GM23338 (cell line): ENCODE measurements around the gene CLPSL2. TPM values are rescaled to one million over a fixed set of nuclear protein-coding genes. Genes with fewer than 3 reads are reported as not detected.

Source experiments
- ATAC-seq: fragments of 200-7000 bp; cut with Tn5 transposase; 3 replicates; pipeline ENCODE4 v1.9.1; 2020
- DNase-seq: peaks from one replicate; pipeline ENCODE4 v3.0.0-alpha.2; 2015; ENCODE audit warnings: low spot score
- H2AFZ ChIP-seq: fragments of 200-600 bp; sonication (generic); 2 replicates; pipeline ENCODE4 v1.8.0; 2016; ENCODE audit warnings: antibody characterized with exemption, mild to moderate bottlenecking, moderate library complexity
- H3F3A ChIP-seq: fragments of 200-600 bp; sonication (generic); replicated peaks from 2 replicates; pipeline ENCODE4 v1.8.0; 2017; ENCODE audit warnings: antibody characterized with exemption, mixed run types, low read depth
- H3K27ac ChIP-seq: fragments of 200-600 bp; sonication (generic); 2 replicates; pipeline ENCODE4 v1.6.1; 2016; ENCODE audit warnings: low read depth
- H3K27me3 ChIP-seq: fragments of 200-600 bp; sonication (generic); 2 replicates; pipeline ENCODE4 v1.8.0; 2016; ENCODE audit warnings: mild to moderate bottlenecking, mixed run types, moderate library complexity; ENCODE audit not compliant: insufficient read depth
- H3K36me3 ChIP-seq: fragments of 200-600 bp; sonication (generic); 2 replicates; pipeline ENCODE4 v1.8.0; 2016; ENCODE audit warnings: mild to moderate bottlenecking; ENCODE audit not compliant: insufficient read depth
- H3K4me1 ChIP-seq: fragments of 200-600 bp; sonication (generic); 2 replicates; pipeline ENCODE4 v1.8.0; 2016; ENCODE audit warnings: mild to moderate bottlenecking, moderate library complexity; ENCODE audit not compliant: insufficient read depth
- H3K4me2 ChIP-seq: fragments of 200-600 bp; sonication (generic); 2 replicates; pipeline ENCODE4 v1.7.1; 2017; ENCODE audit warnings: mixed run types
- H3K4me3 ChIP-seq: fragments of 200-600 bp; sonication (generic); 2 replicates; pipeline ENCODE4 v1.6.1; 2016; ENCODE audit warnings: mixed run types
- H3K79me2 ChIP-seq: fragments of 200-600 bp; sonication (generic); replicated peaks from 2 replicates; pipeline ENCODE4 v1.8.0; 2017; ENCODE audit warnings: mild to moderate bottlenecking; ENCODE audit not compliant: insufficient read depth
- H3K9me2 ChIP-seq: fragments of 200-600 bp; sonication (generic); 2 replicates; pipeline ENCODE4 v1.8.0; 2017; ENCODE audit not compliant: insufficient read depth
- H4K20me1 ChIP-seq: fragments of 200-600 bp; sonication (generic); replicated peaks from 2 replicates; pipeline ENCODE4 v1.8.0; 2017; ENCODE audit warnings: mild to moderate bottlenecking; ENCODE audit not compliant: insufficient read depth
- H3K27ac Mint-ChIP-seq: 2 replicates; pipeline ENCODE4 v1.8.0; 2020; ENCODE audit warnings: inconsistent platforms, mild to moderate bottlenecking, moderate library complexity, mixed read lengths
- H3K27me3 Mint-ChIP-seq: 3 replicates; pipeline ENCODE4 v1.8.0; 2022; ENCODE audit warnings: low read depth, mild to moderate bottlenecking, moderate library complexity, mixed read lengths, inconsistent platforms; ENCODE audit not compliant: insufficient read depth, poor library complexity
- H3K36me3 Mint-ChIP-seq: 3 replicates; pipeline ENCODE4 v1.8.0; 2021; ENCODE audit warnings: low read depth, mild to moderate bottlenecking, inconsistent platforms, moderate library complexity, mixed read lengths
- H3K4me1 Mint-ChIP-seq: 3 replicates; pipeline ENCODE4 v1.8.0; 2020; ENCODE audit warnings: mild to moderate bottlenecking, inconsistent platforms, mixed read lengths
- H3K4me3 Mint-ChIP-seq: 3 replicates; pipeline ENCODE4 v1.8.0; 2021; ENCODE audit warnings: moderate library complexity, mild to moderate bottlenecking, inconsistent platforms, mixed read lengths
- H3K9me3 Mint-ChIP-seq: 3 replicates; pipeline ENCODE4 v1.8.0; 2020; ENCODE audit warnings: moderate library complexity, mild to moderate bottlenecking, inconsistent platforms, mixed read lengths
- EZH2 ChIP-seq: fragments of 200-600 bp; sonication (generic); IDR thresholded peaks from one replicate; pipeline ENCODE4 v1.8.0; 2017; ENCODE audit warnings: antibody characterized with exemption, mild to moderate bottlenecking, low read depth; ENCODE audit not compliant: unreplicated experiment
- JUNB ChIP-seq: IDR thresholded peaks from one replicate; pipeline ENCODE4 v1.6.1; 2016; ENCODE audit warnings: antibody characterized with exemption; ENCODE audit not compliant: unreplicated experiment
- NANOG ChIP-seq: IDR thresholded peaks from 2 replicates; pipeline ENCODE4 v1.6.1; 2016; ENCODE audit warnings: antibody characterized with exemption, borderline replicate concordance
- POLR2AphosphoS5 ChIP-seq: IDR thresholded peaks from 2 replicates; pipeline ENCODE4 v1.6.1; 2016; ENCODE audit warnings: antibody characterized with exemption, low read depth
- polyA plus RNA-seq: library from polyadenylated mRNA; unstranded; fragments of >200 nt; fragmentation: Nextera tagmentation; extraction: Ambion mirVana; gene quantifications from 2 replicates; pipeline ENCODE4 v1.2.1, GENCODE V29; 2016
- total RNA-seq: library from RNA; depleted of rRNA; stranded (reverse); fragments of >200 nt; shearing (Covaris generic); gene quantifications from 2 replicates; pipeline ENCODE4 v1.2.3, GENCODE V29; 2014
- TF ChIP-seq, protein P1 (sequence below): fragments of 250-450 bp; sonication (Bioruptor Pico); IDR thresholded peaks from 2 replicates; pipeline ENCODE4 v1.5.0; 2020; ENCODE audit warnings: mild to moderate bottlenecking, moderate library complexity
- TF ChIP-seq, protein P2 (sequence below), 2 experiments: fragments of 200-600 bp in 1 of 2; sonication (generic) in 1 of 2; conservative IDR thresholded peaks; 2 replicates each; pipeline versions ENCODE4 v1.5.1 to v1.6.1; 2016 to 2017; ENCODE audit warnings: antibody characterized with exemption in 2 of 2, low read depth in 2 of 2, mild to moderate bottlenecking in 2 of 2, moderate library complexity in 1 of 2

The CLPSL2 gene
- total and polyA plus RNA-seq, 2 experiments from 2014 or later = 2.9 to 3.1 TPM

DNA sequence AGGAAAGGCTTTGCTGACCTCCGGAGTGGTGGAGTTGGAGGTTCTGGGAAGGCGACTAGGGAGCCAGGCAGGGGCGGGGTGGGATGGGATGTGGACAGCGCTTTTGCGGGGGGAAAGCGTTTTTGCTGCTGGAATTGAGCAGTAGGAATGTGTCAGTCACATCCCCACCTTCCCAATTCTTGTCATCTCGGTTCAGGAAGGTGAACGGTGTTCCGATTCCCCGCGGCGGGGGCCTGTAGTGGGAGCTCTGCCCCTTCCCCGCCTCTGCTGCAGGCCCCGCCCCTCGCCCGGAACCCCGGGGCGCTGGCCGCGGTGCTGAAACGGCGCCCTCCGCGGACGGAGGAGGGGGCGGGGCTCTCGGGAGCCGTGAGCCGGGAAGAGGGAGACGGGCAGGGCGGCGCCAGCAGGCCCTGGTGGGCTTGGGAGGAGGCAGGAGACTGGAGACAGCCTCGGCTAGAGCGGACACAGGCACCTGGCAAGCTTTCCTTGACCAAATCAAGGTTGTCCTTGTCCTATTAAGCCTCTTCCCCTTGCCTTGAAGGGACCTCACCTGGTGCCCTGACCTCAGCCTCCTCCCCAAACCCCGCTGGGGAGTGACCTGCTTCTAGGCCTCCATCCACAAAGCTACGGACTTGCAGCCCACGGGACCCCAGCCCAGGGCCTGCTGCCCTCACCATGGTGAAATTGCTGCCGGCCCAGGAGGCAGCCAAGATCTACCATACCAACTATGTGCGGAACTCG is 28.8 kb downstream of the CLPSL2 start, which contains the start of gene LHFPL5 (continued):
- TF ChIP-seq, protein P1, sequence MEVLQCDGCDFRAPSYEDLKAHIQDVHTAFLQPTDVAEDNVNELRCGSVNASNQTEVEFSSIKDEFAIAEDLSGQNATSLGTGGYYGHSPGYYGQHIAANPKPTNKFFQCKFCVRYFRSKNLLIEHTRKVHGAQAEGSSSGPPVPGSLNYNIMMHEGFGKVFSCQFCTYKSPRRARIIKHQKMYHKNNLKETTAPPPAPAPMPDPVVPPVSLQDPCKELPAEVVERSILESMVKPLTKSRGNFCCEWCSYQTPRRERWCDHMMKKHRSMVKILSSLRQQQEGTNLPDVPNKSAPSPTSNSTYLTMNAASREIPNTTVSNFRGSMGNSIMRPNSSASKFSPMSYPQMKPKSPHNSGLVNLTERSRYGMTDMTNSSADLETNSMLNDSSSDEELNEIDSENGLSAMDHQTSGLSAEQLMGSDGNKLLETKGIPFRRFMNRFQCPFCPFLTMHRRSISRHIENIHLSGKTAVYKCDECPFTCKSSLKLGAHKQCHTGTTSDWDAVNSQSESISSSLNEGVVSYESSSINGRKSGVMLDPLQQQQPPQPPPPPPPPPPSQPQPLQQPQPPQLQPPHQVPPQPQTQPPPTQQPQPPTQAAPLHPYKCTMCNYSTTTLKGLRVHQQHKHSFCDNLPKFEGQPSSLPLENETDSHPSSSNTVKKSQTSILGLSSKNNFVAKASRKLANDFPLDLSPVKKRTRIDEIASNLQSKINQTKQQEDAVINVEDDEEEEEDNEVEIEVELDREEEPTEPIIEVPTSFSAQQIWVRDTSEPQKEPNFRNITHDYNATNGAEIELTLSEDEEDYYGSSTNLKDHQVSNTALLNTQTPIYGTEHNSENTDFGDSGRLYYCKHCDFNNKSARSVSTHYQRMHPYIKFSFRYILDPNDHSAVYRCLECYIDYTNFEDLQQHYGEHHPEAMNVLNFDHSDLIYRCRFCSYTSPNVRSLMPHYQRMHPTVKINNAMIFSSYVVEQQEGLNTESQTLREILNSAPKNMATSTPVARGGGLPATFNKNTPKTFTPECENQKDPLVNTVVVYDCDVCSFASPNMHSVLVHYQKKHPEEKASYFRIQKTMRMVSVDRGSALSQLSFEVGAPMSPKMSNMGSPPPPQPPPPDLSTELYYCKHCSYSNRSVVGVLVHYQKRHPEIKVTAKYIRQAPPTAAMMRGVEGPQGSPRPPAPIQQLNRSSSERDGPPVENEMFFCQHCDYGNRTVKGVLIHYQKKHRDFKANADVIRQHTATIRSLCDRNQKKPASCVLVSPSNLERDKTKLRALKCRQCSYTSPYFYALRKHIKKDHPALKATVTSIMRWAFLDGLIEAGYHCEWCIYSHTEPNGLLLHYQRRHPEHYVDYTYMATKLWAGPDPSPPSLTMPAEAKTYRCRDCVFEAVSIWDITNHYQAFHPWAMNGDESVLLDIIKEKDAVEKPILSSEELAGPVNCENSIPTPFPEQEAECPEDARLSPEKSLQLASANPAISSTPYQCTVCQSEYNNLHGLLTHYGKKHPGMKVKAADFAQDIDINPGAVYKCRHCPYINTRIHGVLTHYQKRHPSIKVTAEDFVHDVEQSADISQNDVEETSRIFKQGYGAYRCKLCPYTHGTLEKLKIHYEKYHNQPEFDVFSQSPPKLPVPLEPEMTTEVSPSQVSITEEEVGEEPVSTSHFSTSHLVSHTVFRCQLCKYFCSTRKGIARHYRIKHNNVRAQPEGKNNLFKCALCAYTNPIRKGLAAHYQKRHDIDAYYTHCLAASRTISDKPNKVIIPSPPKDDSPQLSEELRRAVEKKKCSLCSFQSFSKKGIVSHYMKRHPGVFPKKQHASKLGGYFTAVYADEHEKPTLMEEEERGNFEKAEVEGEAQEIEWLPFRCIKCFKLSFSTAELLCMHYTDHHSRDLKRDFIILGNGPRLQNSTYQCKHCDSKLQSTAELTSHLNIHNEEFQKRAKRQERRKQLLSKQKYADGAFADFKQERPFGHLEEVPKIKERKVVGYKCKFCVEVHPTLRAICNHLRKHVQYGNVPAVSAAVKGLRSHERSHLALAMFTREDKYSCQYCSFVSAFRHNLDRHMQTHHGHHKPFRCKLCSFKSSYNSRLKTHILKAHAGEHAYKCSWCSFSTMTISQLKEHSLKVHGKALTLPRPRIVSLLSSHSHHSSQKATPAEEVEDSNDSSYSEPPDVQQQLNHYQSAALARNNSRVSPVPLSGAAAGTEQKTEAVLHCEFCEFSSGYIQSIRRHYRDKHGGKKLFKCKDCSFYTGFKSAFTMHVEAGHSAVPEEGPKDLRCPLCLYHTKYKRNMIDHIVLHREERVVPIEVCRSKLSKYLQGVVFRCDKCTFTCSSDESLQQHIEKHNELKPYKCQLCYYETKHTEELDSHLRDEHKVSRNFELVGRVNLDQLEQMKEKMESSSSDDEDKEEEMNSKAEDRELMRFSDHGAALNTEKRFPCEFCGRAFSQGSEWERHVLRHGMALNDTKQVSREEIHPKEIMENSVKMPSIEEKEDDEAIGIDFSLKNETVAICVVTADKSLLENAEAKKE (CRISPR knock-in tag) = no peak
- TF ChIP-seq EZH2 (no peak), POLR2AphosphoS5 (no peak)

- H3K9me3 Mint-ChIP-seq = no peaks in the 10 kb centered on the region
- H2AFZ ChIP-seq = no peak overlapping the region
- H3K27me3 Mint-ChIP-seq = peaks cover 5% of the 10 kb centered on the region
- H3K4me1 ChIP-seq = peaks cover 5% of the 10 kb centered on the region; the same call in 1 of the 2 replicates
- no peaks in the 10 kb centered on the region for H3F3A ChIP-seq
- H3K4me1 Mint-ChIP-seq = peaks cover 9% of the 10 kb centered on the region
- H3K4me2 ChIP-seq = no peak overlapping the region
- H3K36me3 ChIP-seq = no peaks in the 10 kb centered on the region
- H4K20me1 ChIP-seq = no peaks in the 10 kb centered on the region
- no peaks in the 10 kb centered on the region for H3K27me3 ChIP-seq
- H3K4me3 Mint-ChIP-seq = no peak overlapping the region
- ATAC-seq = no peak
- H3K4me3 ChIP-seq = no peak overlapping the region
- DNase-seq = no peak
- no peaks in the 10 kb centered on the region for H3K9me2 ChIP-seq
- no peaks in the 10 kb centered on the region for H3K36me3 Mint-ChIP-seq
- no peak overlapping the region for H3K27ac Mint-ChIP-seq
- H3K79me2 ChIP-seq = no peaks in the 10 kb centered on the region
- H3K27ac ChIP-seq = no peak overlapping the region
- TF ChIP-seq, protein P1 (CRISPR knock-in tag) = no peak
- TF ChIP-seq, protein P2, sequence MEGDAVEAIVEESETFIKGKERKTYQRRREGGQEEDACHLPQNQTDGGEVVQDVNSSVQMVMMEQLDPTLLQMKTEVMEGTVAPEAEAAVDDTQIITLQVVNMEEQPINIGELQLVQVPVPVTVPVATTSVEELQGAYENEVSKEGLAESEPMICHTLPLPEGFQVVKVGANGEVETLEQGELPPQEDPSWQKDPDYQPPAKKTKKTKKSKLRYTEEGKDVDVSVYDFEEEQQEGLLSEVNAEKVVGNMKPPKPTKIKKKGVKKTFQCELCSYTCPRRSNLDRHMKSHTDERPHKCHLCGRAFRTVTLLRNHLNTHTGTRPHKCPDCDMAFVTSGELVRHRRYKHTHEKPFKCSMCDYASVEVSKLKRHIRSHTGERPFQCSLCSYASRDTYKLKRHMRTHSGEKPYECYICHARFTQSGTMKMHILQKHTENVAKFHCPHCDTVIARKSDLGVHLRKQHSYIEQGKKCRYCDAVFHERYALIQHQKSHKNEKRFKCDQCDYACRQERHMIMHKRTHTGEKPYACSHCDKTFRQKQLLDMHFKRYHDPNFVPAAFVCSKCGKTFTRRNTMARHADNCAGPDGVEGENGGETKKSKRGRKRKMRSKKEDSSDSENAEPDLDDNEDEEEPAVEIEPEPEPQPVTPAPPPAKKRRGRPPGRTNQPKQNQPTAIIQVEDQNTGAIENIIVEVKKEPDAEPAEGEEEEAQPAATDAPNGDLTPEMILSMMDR (conservative IDR thresholded peaks at IDR 0.05; ENCODE audit: low read depth in 2 of 2) = no peak
- TF ChIP-seq JUNB (no peak), NANOG (no peak), EZH2 (no peak)
Observed at GRCh38 chr6:35808688-35809087, 32.3 kb downstream of the CLPSL2 start.
